ENCODE measurements around the gene IL18RAP.

The IL18RAP gene

DNA sequence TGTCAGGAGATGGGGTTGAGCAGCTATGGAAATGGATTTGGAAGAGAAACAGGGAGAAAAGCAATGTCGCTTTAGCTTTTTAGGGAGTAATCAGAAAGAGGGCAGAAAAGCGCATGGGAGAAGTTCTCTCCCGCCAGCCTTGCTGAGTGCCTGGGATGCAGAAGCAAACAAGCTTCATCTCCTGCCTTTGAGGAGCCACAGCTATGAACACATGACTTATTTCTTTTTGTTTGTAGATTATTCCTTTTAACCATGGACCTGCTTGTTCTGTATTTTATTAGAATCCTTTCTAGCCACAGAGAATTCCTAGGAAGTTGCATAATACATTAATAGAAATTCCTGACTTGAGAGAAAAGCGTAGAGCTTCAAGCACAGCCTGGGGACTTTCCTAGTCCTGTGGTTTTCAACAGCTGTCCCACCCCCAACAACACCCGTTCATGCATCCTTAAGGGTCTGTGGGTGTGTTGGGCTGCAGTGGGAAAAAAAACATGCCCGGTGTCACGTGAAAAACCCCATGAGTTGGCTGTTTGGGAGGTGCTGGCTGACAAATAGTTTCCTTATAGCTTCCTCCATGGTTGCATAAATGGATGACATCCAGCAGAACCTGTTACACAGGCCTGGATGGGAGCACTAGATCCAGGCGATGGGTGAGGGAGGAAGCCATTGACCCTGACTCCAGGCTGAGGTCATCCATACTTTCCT, 65.0 kb downstream of the IL18RAP start:
- no peak for DNase-seq
- TF ChIP-seq, protein P1, sequence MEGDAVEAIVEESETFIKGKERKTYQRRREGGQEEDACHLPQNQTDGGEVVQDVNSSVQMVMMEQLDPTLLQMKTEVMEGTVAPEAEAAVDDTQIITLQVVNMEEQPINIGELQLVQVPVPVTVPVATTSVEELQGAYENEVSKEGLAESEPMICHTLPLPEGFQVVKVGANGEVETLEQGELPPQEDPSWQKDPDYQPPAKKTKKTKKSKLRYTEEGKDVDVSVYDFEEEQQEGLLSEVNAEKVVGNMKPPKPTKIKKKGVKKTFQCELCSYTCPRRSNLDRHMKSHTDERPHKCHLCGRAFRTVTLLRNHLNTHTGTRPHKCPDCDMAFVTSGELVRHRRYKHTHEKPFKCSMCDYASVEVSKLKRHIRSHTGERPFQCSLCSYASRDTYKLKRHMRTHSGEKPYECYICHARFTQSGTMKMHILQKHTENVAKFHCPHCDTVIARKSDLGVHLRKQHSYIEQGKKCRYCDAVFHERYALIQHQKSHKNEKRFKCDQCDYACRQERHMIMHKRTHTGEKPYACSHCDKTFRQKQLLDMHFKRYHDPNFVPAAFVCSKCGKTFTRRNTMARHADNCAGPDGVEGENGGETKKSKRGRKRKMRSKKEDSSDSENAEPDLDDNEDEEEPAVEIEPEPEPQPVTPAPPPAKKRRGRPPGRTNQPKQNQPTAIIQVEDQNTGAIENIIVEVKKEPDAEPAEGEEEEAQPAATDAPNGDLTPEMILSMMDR (IDR thresholded peaks at IDR 0.05): no peak
- no peaks in the 10 kb centered on the region for H3K36me3 ChIP-seq
- H3K27me3 ChIP-seq: peaks cover 0 to 3% of the 10 kb centered on the region in 2 donors
- H3K4me1 ChIP-seq: no peaks in the 10 kb centered on the region
- no peak overlapping the region for H3K27ac ChIP-seq
- intact Hi-C loops (cut with DNase I; ENCODE audit: low total_unique reads): no loop called here
- H3K4me3 ChIP-seq: no peak overlapping the region
- H3K9me3 ChIP-seq: no peaks in the 10 kb centered on the region

DNA sequence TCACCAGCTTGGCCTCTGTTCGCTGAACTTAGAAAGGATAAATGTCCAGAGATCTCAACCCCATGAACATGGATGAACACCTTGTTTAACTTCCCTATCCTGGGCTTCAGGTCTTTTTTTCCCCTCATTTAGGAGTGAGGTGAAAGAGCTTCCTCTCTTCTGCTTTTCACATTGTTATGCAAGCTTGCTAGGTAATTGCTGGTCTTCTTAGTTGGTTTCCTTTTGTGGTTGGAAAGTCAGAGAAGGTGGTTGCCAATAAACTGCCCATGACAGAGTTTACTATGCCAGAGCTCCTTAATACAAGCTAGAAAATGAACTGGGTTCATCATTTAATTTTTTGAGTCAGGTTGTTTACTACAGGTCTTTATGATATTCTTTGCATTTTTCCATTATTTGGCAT, 66.7 kb downstream of the IL18RAP start:
- intact Hi-C loops (cut with DNase I; ENCODE audit: low total_unique reads): no loop called here
- Histone ChIP-seq H3K4me3 (no peak overlapping the region), H3K36me3 (no peaks in the 10 kb centered on the region), H3K9me3 (no peaks in the 10 kb centered on the region), H3K27me3 (no peaks in the 10 kb centered on the region), H3K4me1 (no peaks in the 10 kb centered on the region), H3K27ac (no peak overlapping the region)
- TF ChIP-seq, protein P1 (IDR thresholded peaks at IDR 0.05): no peak
- no peak for DNase-seq

DNA sequence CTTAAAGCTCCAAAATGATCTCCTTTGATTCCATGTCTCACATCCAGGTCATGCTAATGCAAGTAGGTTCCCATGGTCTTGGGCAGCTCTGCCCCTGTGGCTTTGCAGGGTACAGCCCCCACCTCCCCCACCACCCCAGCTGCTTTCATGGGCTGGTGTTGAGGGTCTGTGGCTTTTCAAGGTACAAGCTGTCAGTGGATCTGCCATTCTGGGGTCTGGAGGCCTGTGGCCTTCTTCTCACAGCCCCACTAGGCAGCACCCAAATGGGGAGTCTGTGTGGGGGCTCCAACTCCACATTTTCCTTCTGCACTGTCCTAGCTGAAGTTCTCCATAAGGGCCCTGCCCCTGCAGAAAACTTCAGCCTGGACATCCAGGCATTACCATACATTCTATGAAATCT, 69.0 kb downstream of the IL18RAP start:
- no peak for DNase-seq
- Histone ChIP-seq H3K36me3 (no peaks in the 10 kb centered on the region), H3K27me3 (no peaks in the 10 kb centered on the region), H3K9me3 (no peaks in the 10 kb centered on the region), H3K4me1 (no peaks in the 10 kb centered on the region), H3K27ac (no peak overlapping the region), H3K4me3 (no peak overlapping the region)
- TF ChIP-seq, protein P1 (IDR thresholded peaks at IDR 0.05): no peak
- intact Hi-C loops (cut with DNase I; ENCODE audit: low total_unique reads): no loop called here

DNA sequence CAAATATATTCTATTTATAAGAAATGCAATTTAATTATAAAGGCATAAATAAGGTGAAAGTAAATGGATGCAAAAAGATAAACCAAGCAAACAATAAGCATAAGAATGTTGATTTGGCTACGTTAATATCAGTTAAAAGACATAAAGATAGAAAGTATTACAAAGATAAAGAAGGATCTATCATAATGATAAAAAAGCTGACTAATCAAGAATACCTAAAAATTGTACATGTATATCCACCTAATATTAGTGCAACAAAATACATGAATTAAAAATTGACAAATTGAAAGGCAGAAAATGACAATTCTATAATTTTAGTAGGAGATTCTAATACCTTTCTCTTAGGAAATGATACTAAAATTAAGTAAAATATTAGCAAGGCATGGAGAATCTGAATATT, 71.6 kb downstream of the IL18RAP start:
- Histone ChIP-seq H3K4me1 (no peaks in the 10 kb centered on the region), H3K27me3 (no peaks in the 10 kb centered on the region), H3K4me3 (no peak overlapping the region), H3K27ac (no peak overlapping the region), H3K9me3 (no peaks in the 10 kb centered on the region), H3K36me3 (no peaks in the 10 kb centered on the region)
- intact Hi-C loops (cut with DNase I; ENCODE audit: low total_unique reads): no loop called here
- no peak for DNase-seq
- TF ChIP-seq, protein P1 (IDR thresholded peaks at IDR 0.05): no peak

DNA sequence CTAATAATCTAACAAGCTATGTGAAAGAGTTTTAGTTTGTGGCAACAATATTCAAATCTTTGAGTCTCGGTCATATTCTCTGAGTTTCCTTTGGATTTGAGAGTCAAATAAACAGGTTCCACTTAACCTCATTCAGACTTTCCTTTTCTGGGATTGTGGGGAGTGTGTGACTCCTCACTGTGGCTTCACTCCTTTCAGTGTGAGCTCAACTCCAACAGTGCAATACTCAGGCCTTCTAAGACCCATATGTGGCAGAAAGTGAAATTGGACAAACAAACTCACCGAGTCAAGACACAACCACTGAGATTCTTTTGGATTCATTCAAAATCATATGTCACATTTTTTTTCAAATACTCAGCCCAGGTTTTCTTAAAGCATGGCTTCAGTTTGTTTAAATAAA, 75.5 kb downstream of the IL18RAP start:
- Histone ChIP-seq H3K9me3 (no peaks in the 10 kb centered on the region), H3K4me3 (no peak overlapping the region), H3K36me3 (no peaks in the 10 kb centered on the region), H3K27me3 (no peaks in the 10 kb centered on the region), H3K4me1 (no peaks in the 10 kb centered on the region), H3K27ac (no peak overlapping the region)
- TF ChIP-seq, protein P1 (IDR thresholded peaks at IDR 0.05): no peak
- intact Hi-C loops (cut with DNase I; ENCODE audit: low total_unique reads): no loop called here
- DNase-seq: no peak

DNA sequence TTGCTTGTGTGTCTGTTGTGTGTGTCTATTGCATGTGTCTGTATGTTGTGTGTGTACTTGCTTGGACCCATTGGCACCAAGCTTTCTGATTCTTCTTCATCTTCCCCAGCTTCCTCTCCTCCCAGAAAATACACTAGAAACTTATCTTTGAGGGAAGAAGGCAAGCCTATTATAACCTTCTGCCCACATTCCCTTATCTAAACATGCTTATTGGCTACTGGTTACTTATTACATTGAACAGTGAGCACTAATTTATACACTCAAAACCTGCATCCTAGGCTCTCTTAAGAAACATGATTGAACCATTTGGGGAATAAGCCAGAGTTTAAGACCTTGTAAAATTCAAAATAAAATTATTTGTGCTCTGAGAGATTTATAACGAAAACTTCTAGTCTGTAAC, 76.6 kb downstream of the IL18RAP start:
- no peak overlapping the region for H3K27ac ChIP-seq
- H3K9me3 ChIP-seq: no peaks in the 10 kb centered on the region
- intact Hi-C loops (cut with DNase I; ENCODE audit: low total_unique reads): no loop called here
- H3K36me3 ChIP-seq: no peaks in the 10 kb centered on the region
- no peaks in the 10 kb centered on the region for H3K27me3 ChIP-seq
- DNase-seq: no peak
- no peaks in the 10 kb centered on the region for H3K4me1 ChIP-seq
- H3K4me3 ChIP-seq: no peak overlapping the region
- TF ChIP-seq, protein P1 (IDR thresholded peaks at IDR 0.05): no peak

Data from tibial artery (tissue), 4 donors.